ENCODE measurements around the gene ZIC2.
A peak's percentile ranks its signal among the peaks of the same experiment; 100 is the strongest.

ZIC2 gene

GRCh38 chr13:99973808-99974185, 7.8 kb upstream of the ZIC2 start:
- Histone ChIP-seq H3K9me3 (ENCODE audit: control insufficient read depth in 1 of 2, low read length in 2 of 2) (no peaks in the 10 kb centered on the region), H3K9ac (ENCODE audit: low read depth in 1 of 2, low read length in 2 of 2) (no peak overlapping the region), H3K36me3 (ENCODE audit: control insufficient read depth in 1 of 2, insufficient read depth in 2 of 2, low read length in 2 of 2) (no peaks in the 10 kb centered on the region), H3K4me3 (ENCODE audit: low read depth in 1 of 2, low read length in 2 of 2) (no peak overlapping the region), H3K4me1 (ENCODE audit: control insufficient read depth in 1 of 2, insufficient read depth in 2 of 2, low read length in 2 of 2) (peaks cover 6 to 16% of the 10 kb centered on the region in 2 donors), H3K27me3 (ENCODE audit: control insufficient read depth in 1 of 2, insufficient read depth in 2 of 2, low read length in 2 of 2) (peaks cover 86 to 90% of the 10 kb centered on the region in 2 donors), H3K27ac (ENCODE audit: low read depth, low read length) (no peak overlapping the region)

- peaks cover under 1 to 11% of the 10 kb centered on the region in 2 donors for H3K4me1 ChIP-seq (ENCODE audit: control insufficient read depth in 1 of 2, insufficient read depth in 2 of 2, low read length in 2 of 2)
- H3K27me3 ChIP-seq (ENCODE audit: control insufficient read depth in 1 of 2, insufficient read depth in 2 of 2, low read length in 2 of 2), result peaks cover 86 to 90% of the 10 kb centered on the region in 2 donors
- H3K36me3 ChIP-seq (ENCODE audit: control insufficient read depth in 1 of 2, insufficient read depth in 2 of 2, low read length in 2 of 2), result no peaks in the 10 kb centered on the region
- no peak overlapping the region for H3K27ac ChIP-seq (ENCODE audit: low read depth, low read length)
- no peaks in the 10 kb centered on the region for H3K9me3 ChIP-seq (ENCODE audit: control insufficient read depth in 1 of 2, low read length in 2 of 2)
- no peak overlapping the region for H3K4me3 ChIP-seq (ENCODE audit: low read depth in 1 of 2, low read length in 2 of 2)
- no peak overlapping the region for H3K9ac ChIP-seq (ENCODE audit: low read depth in 1 of 2, low read length in 2 of 2)
Observed at GRCh38 chr13:99974296-99974938, 7.2 kb upstream of the ZIC2 start.

- H3K36me3 ChIP-seq (ENCODE audit: control insufficient read depth in 1 of 2, insufficient read depth in 2 of 2, low read length in 2 of 2), result no peaks in the 10 kb centered on the region
- H3K27me3 ChIP-seq (ENCODE audit: control insufficient read depth in 1 of 2, insufficient read depth in 2 of 2, low read length in 2 of 2), result peaks cover 90 to 92% of the 10 kb centered on the region in 2 donors
- no peak overlapping the region for H3K27ac ChIP-seq (ENCODE audit: low read depth, low read length)
- no peak overlapping the region for H3K9ac ChIP-seq (ENCODE audit: low read depth in 1 of 2, low read length in 2 of 2)
- no peak overlapping the region for H3K4me3 ChIP-seq (ENCODE audit: low read depth in 1 of 2, low read length in 2 of 2)
- H3K9me3 ChIP-seq (ENCODE audit: control insufficient read depth in 1 of 2, low read length in 2 of 2), result no peaks in the 10 kb centered on the region
- H3K4me1 ChIP-seq (ENCODE audit: control insufficient read depth in 1 of 2, insufficient read depth in 2 of 2, low read length in 2 of 2), result peaks cover 7 to 13% of the 10 kb centered on the region in 2 donors
Observed at GRCh38 chr13:99974939-99975561, 6.5 kb upstream of the ZIC2 start.

- Histone ChIP-seq H3K27me3 (ENCODE audit: control insufficient read depth in 1 of 2, insufficient read depth in 2 of 2, low read length in 2 of 2) (peaks cover 91 to 93% of the 10 kb centered on the region in 2 donors), H3K27ac (ENCODE audit: low read depth, low read length) (no peak overlapping the region), H3K9me3 (ENCODE audit: control insufficient read depth in 1 of 2, low read length in 2 of 2) (no peaks in the 10 kb centered on the region), H3K36me3 (ENCODE audit: control insufficient read depth in 1 of 2, insufficient read depth in 2 of 2, low read length in 2 of 2) (no peaks in the 10 kb centered on the region), H3K4me1 (ENCODE audit: control insufficient read depth in 1 of 2, insufficient read depth in 2 of 2, low read length in 2 of 2) (peaks cover 10 to 13% of the 10 kb centered on the region in 2 donors), H3K9ac (ENCODE audit: low read depth in 1 of 2, low read length in 2 of 2) (no peak overlapping the region), H3K4me3 (ENCODE audit: low read depth in 1 of 2, low read length in 2 of 2) (no peak overlapping the region)
Observed at GRCh38 chr13:99975626-99976025, 6.0 kb upstream of the ZIC2 start.

- peaks cover 10 to 11% of the 10 kb centered on the region in 2 donors for H3K4me1 ChIP-seq (ENCODE audit: control insufficient read depth in 1 of 2, insufficient read depth in 2 of 2, low read length in 2 of 2)
- H3K27me3 ChIP-seq (ENCODE audit: control insufficient read depth in 1 of 2, insufficient read depth in 2 of 2, low read length in 2 of 2), result peaks cover 88% of the 10 kb centered on the region in 2 donors
- no peak overlapping the region for H3K4me3 ChIP-seq (ENCODE audit: low read depth in 1 of 2, low read length in 2 of 2)
- no peaks in the 10 kb centered on the region for H3K36me3 ChIP-seq (ENCODE audit: control insufficient read depth in 1 of 2, insufficient read depth in 2 of 2, low read length in 2 of 2)
- H3K9me3 ChIP-seq (ENCODE audit: control insufficient read depth in 1 of 2, low read length in 2 of 2), result no peaks in the 10 kb centered on the region
- no peak overlapping the region for H3K27ac ChIP-seq (ENCODE audit: low read depth, low read length)
- no peak overlapping the region for H3K9ac ChIP-seq (ENCODE audit: low read depth in 1 of 2, low read length in 2 of 2)
Observed at GRCh38 chr13:99976575-99976974, 5.0 kb upstream of the ZIC2 start.

GRCh38 chr13:99977334-99977911, 4.2 kb upstream of the ZIC2 start:
- peaks cover 9 to 10% of the 10 kb centered on the region in 2 donors for H3K4me1 ChIP-seq (ENCODE audit: control insufficient read depth in 1 of 2, insufficient read depth in 2 of 2, low read length in 2 of 2)
- H3K9ac ChIP-seq (ENCODE audit: low read depth in 1 of 2, low read length in 2 of 2), result no peak overlapping the region
- no peak overlapping the region for H3K4me3 ChIP-seq (ENCODE audit: low read depth in 1 of 2, low read length in 2 of 2)
- H3K27me3 ChIP-seq (ENCODE audit: control insufficient read depth in 1 of 2, insufficient read depth in 2 of 2, low read length in 2 of 2), result peaks cover 81 to 84% of the 10 kb centered on the region in 2 donors
- no peaks in the 10 kb centered on the region for H3K9me3 ChIP-seq (ENCODE audit: control insufficient read depth in 1 of 2, low read length in 2 of 2)
- no peaks in the 10 kb centered on the region for H3K36me3 ChIP-seq (ENCODE audit: control insufficient read depth in 1 of 2, insufficient read depth in 2 of 2, low read length in 2 of 2)
- H3K27ac ChIP-seq (ENCODE audit: low read depth, low read length), result no peak overlapping the region

GRCh38 chr13:99977912-99978798, 3.4 kb upstream of the ZIC2 start:
- Histone ChIP-seq H3K27me3 (ENCODE audit: control insufficient read depth in 1 of 2, insufficient read depth in 2 of 2, low read length in 2 of 2) (peaks cover 81 to 84% of the 10 kb centered on the region in 2 donors), H3K4me3 (ENCODE audit: low read depth in 1 of 2, low read length in 2 of 2) (no peak overlapping the region), H3K9me3 (ENCODE audit: control insufficient read depth in 1 of 2, low read length in 2 of 2) (no peaks in the 10 kb centered on the region), H3K9ac (ENCODE audit: low read depth in 1 of 2, low read length in 2 of 2) (no peak overlapping the region), H3K4me1 (ENCODE audit: control insufficient read depth in 1 of 2, insufficient read depth in 2 of 2, low read length in 2 of 2) (peaks cover 10 to 14% of the 10 kb centered on the region in 2 donors), H3K27ac (ENCODE audit: low read depth, low read length) (no peak overlapping the region), H3K36me3 (ENCODE audit: control insufficient read depth in 1 of 2, insufficient read depth in 2 of 2, low read length in 2 of 2) (no peaks in the 10 kb centered on the region)

- peaks cover 10 to 14% of the 10 kb centered on the region in 2 donors for H3K4me1 ChIP-seq (ENCODE audit: control insufficient read depth in 1 of 2, insufficient read depth in 2 of 2, low read length in 2 of 2)
- no peak overlapping the region for H3K27ac ChIP-seq (ENCODE audit: low read depth, low read length)
- no peak overlapping the region for H3K9ac ChIP-seq (ENCODE audit: low read depth in 1 of 2, low read length in 2 of 2)
- peaks cover 81 to 84% of the 10 kb centered on the region in 2 donors for H3K27me3 ChIP-seq (ENCODE audit: control insufficient read depth in 1 of 2, insufficient read depth in 2 of 2, low read length in 2 of 2)
- H3K9me3 ChIP-seq (ENCODE audit: control insufficient read depth in 1 of 2, low read length in 2 of 2), result no peaks in the 10 kb centered on the region
- H3K36me3 ChIP-seq (ENCODE audit: control insufficient read depth in 1 of 2, insufficient read depth in 2 of 2, low read length in 2 of 2), result no peaks in the 10 kb centered on the region
- H3K4me3 ChIP-seq (ENCODE audit: low read depth in 1 of 2, low read length in 2 of 2), result peak overlapping the region in 1 of 2 donors; percentile 28
Observed at GRCh38 chr13:99978799-99979452, 2.7 kb upstream of the ZIC2 start.

GRCh38 chr13:99979453-99980200, 2.0 kb upstream of the ZIC2 start:
- Histone ChIP-seq H3K27ac (ENCODE audit: low read depth, low read length) (no peak overlapping the region), H3K27me3 (ENCODE audit: control insufficient read depth in 1 of 2, insufficient read depth in 2 of 2, low read length in 2 of 2) (peaks cover 81 to 84% of the 10 kb centered on the region in 2 donors), H3K9me3 (ENCODE audit: control insufficient read depth in 1 of 2, low read length in 2 of 2) (no peaks in the 10 kb centered on the region), H3K36me3 (ENCODE audit: control insufficient read depth in 1 of 2, insufficient read depth in 2 of 2, low read length in 2 of 2) (no peaks in the 10 kb centered on the region), H3K9ac (ENCODE audit: low read depth in 1 of 2, low read length in 2 of 2) (no peak overlapping the region), H3K4me1 (ENCODE audit: control insufficient read depth in 1 of 2, insufficient read depth in 2 of 2, low read length in 2 of 2) (peaks cover 10 to 14% of the 10 kb centered on the region in 2 donors), H3K4me3 (ENCODE audit: low read depth in 1 of 2, low read length in 2 of 2) (peak overlapping the region; percentile 8 to 50)

Data from duodenal mucosa (tissue), 2 donors.